Hepatocyte (in vitro differentiated cells): Measurements from ENCODE around the gene IPP. TPM values are rescaled to one million over a fixed set of nuclear protein-coding genes. Genes with fewer than 3 reads are reported as not detected.
"Not testable (repeated sequence)": the region's sequence is repeated elsewhere in the genome, so short reads cannot be mapped to it uniquely, and the experiment has no call there.

Source experiments
- DNase-seq: peaks from one replicate; pipeline ENCODE4 v3.0.0-alpha.2; 2016; ENCODE audit warnings: low spot score
- H2AFZ ChIP-seq: fragments of 200-600 bp; sonication (generic); 2 replicates; pipeline ENCODE4 v1.6.0; 2016; ENCODE audit warnings: antibody characterized with exemption, mild to moderate bottlenecking
- H3K27ac ChIP-seq: fragments of 200-600 bp; sonication (generic); 2 replicates; pipeline ENCODE4 v1.5.1; 2016; ENCODE audit warnings: mild to moderate bottlenecking
- H3K27me3 ChIP-seq: fragments of 200-600 bp; sonication (generic); 2 replicates; pipeline ENCODE4 v1.6.1; 2016
- H3K36me3 ChIP-seq: fragments of 200-600 bp; sonication (generic); replicated peaks from 2 replicates; pipeline ENCODE4 v1.5.1; 2016; ENCODE audit warnings: low read depth; ENCODE audit not compliant: insufficient read depth
- H3K4me1 ChIP-seq: fragments of 200-600 bp; sonication (generic); 2 replicates; pipeline ENCODE4 v1.5.1; 2016; ENCODE audit warnings: mild to moderate bottlenecking, moderate library complexity; ENCODE audit not compliant: insufficient read depth
- H3K4me2 ChIP-seq: fragments of 200-600 bp; sonication (generic); 2 replicates; pipeline ENCODE4 v1.6.0; 2016
- H3K4me3 ChIP-seq: fragments of 200-600 bp; sonication (generic); 2 replicates; pipeline ENCODE4 v1.5.1; 2016; ENCODE audit warnings: mild to moderate bottlenecking
- H3K79me2 ChIP-seq: fragments of 200-600 bp; sonication (generic); 2 replicates; pipeline ENCODE4 v1.6.0; 2017; ENCODE audit warnings: mild to moderate bottlenecking
- H3K9me2 ChIP-seq: fragments of 200-600 bp; sonication (generic); replicated peaks from 2 replicates; pipeline ENCODE4 v1.6.0; 2017; ENCODE audit warnings: mild to moderate bottlenecking; ENCODE audit not compliant: insufficient read depth
- H3K9me3 ChIP-seq: fragments of 200-600 bp; sonication (generic); 2 replicates; pipeline ENCODE4 v1.5.1; 2016; ENCODE audit warnings: low read depth, mild to moderate bottlenecking
- H4K20me1 ChIP-seq: fragments of 200-600 bp; sonication (generic); 2 replicates; pipeline ENCODE4 v1.6.0; 2016; ENCODE audit warnings: mild to moderate bottlenecking; ENCODE audit not compliant: insufficient read depth, poor library complexity, severe bottlenecking
- CTCF ChIP-seq: fragments of 200-600 bp; sonication (generic); IDR thresholded peaks from 2 replicates; pipeline ENCODE4 v1.5.1; 2016; ENCODE audit warnings: antibody characterized with exemption, mild to moderate bottlenecking; ENCODE audit not compliant: poor library complexity
- EZH2 ChIP-seq: fragments of 200-600 bp; sonication (generic); IDR thresholded peaks from 2 replicates; pipeline ENCODE4 v1.6.1; 2016; ENCODE audit warnings: antibody characterized with exemption, mild to moderate bottlenecking, borderline replicate concordance
- EZH2phosphoT487 ChIP-seq: fragments of 200-600 bp; sonication (generic); IDR thresholded peaks from one replicate; pipeline ENCODE4 v1.6.1; 2018; ENCODE audit warnings: antibody characterized with exemption, mild to moderate bottlenecking, low read depth, moderate library complexity; ENCODE audit not compliant: unreplicated experiment, severe bottlenecking
- WGBS: methylation state at CpG from one replicate; pipeline ENCODE4 v1.1.6; 2016; ENCODE audit warnings: low lambda C conversion rate; ENCODE audit errors: missing lambda C conversion rate; 5-methylcytosine and 5-hydroxymethylcytosine counted together
- polyA plus RNA-seq: library from polyadenylated mRNA; unstranded; fragments of >200 nt; fragmentation: Nextera tagmentation; extraction: Ambion mirVana; gene quantifications from 2 replicates; pipeline ENCODE4 v1.2.1, GENCODE V29; 2016
- total RNA-seq: library from RNA; depleted of rRNA; stranded (reverse); fragments of >200 nt; gene quantifications from 2 replicates; pipeline ENCODE4 v1.2.3, GENCODE V29; 2014

IPP gene
- total and polyA plus RNA-seq, 2 experiments from 2014 or later, result 10.0 to 15.3 TPM

- TF ChIP-seq EZH2 (no peak), EZH2phosphoT487 (no peak), CTCF (no peak)
- H3K36me3 ChIP-seq, result no peaks in the 10 kb centered on the region
Observed at GRCh38 chr1:45718289-45718688, 32.2 kb downstream of the IPP start.

GRCh38 chr1:45717386-45717785, 33.1 kb downstream of the IPP start:
- 88% methylated on average over 8 of the region's 8 CpGs for WGBS
- not testable (repeated sequence) for H3K4me2 ChIP-seq, H3K4me3 ChIP-seq, DNase-seq, H3K27me3 ChIP-seq, H3K79me2 ChIP-seq, H3K4me1 ChIP-seq, H4K20me1 ChIP-seq, H3K9me2 ChIP-seq, H2AFZ ChIP-seq, H3K9me3 ChIP-seq, H3K27ac ChIP-seq, H3K36me3 ChIP-seq

More at GRCh38 chr1:45718289-45718688, 32.2 kb downstream of the IPP start:
- 94% methylated on average over 1 of the region's 1 CpG for WGBS
- Histone ChIP-seq H4K20me1 (no peaks in the 10 kb centered on the region), H3K9me3 (no peaks in the 10 kb centered on the region), H3K4me2 (no peak overlapping the region), H3K4me1 (no peaks in the 10 kb centered on the region), H3K4me3 (no peak overlapping the region), H3K9me2 (no peaks in the 10 kb centered on the region), H3K27ac (no peak overlapping the region), H3K27me3 (no peaks in the 10 kb centered on the region), H3K79me2 (no peaks in the 10 kb centered on the region), H2AFZ (no peak overlapping the region)
- DNase-seq, result no peak

- Histone ChIP-seq H3K36me3 (no peaks in the 10 kb centered on the region), H4K20me1 (no peaks in the 10 kb centered on the region), H3K9me3 (no peaks in the 10 kb centered on the region), H3K4me3 (no peak overlapping the region), H3K27me3 (no peaks in the 10 kb centered on the region), H3K9me2 (no peaks in the 10 kb centered on the region), H3K79me2 (no peaks in the 10 kb centered on the region), H3K4me1 (no peaks in the 10 kb centered on the region), H3K4me2 (no peak overlapping the region), H2AFZ (no peak overlapping the region), H3K27ac (no peak overlapping the region)
- WGBS, result 95% methylated on average over 3 of the region's 3 CpGs
- no peak for DNase-seq
- TF ChIP-seq CTCF, result no peak
- TF ChIP-seq EZH2, result no peak
- no peak for TF ChIP-seq EZH2phosphoT487
Observed at GRCh38 chr1:45716700-45717099, 33.8 kb downstream of the IPP start.

- no peaks in the 10 kb centered on the region for H3K79me2 ChIP-seq
- DNase-seq, result no peak
- H3K36me3 ChIP-seq, result no peaks in the 10 kb centered on the region
- no peaks in the 10 kb centered on the region for H4K20me1 ChIP-seq
- no peaks in the 10 kb centered on the region for H3K9me2 ChIP-seq
- no peak overlapping the region for H3K4me2 ChIP-seq
- 97% methylated on average over 3 of the region's 3 CpGs for whole genome bisulfite sequencing
- no peak for TF ChIP-seq EZH2
- no peak for TF ChIP-seq CTCF
- no peak for TF ChIP-seq EZH2phosphoT487
- no peaks in the 10 kb centered on the region for H3K27me3 ChIP-seq
- H3K4me3 ChIP-seq, result no peak overlapping the region
- no peaks in the 10 kb centered on the region for H3K9me3 ChIP-seq
- no peak overlapping the region for H3K27ac ChIP-seq
- H2AFZ ChIP-seq, result no peak overlapping the region
- H3K4me1 ChIP-seq, result no peaks in the 10 kb centered on the region
Observed at GRCh38 chr1:45713711-45714110, 36.7 kb downstream of the IPP start.
